T-helper 1 cell treated with Interleukin-12 subunit alpha and Interleukin-12 subunit beta and Interleukin-4 antibody, amounts not matched to agents 30 ng/mL and 1 ng/mL, for 36 hours (primary cell): Measurements from ENCODE around the gene NEK8. TPM values are rescaled to one million over a fixed set of nuclear protein-coding genes. Genes with fewer than 3 reads are reported as not detected.
"Not testable (repeated sequence)": the region's sequence is repeated elsewhere in the genome, so short reads cannot be mapped to it uniquely, and the experiment has no call there.

ENCODE experiments used
- intact Hi-C: fragments of 100-400 bp; cut with micrococcal nuclease; formaldehyde crosslinking; loops from one replicate; pipeline ENCODE4 v1.15.1; 2024
- total RNA-seq: library from RNA; stranded (reverse); gene quantifications from 2 replicates; pipeline ENCODE4 v1.2.3, GENCODE V29; 2022

Gene NEK8
- total RNA-seq, 1 donor from 2014 or later: 6.5 TPM

DNA sequence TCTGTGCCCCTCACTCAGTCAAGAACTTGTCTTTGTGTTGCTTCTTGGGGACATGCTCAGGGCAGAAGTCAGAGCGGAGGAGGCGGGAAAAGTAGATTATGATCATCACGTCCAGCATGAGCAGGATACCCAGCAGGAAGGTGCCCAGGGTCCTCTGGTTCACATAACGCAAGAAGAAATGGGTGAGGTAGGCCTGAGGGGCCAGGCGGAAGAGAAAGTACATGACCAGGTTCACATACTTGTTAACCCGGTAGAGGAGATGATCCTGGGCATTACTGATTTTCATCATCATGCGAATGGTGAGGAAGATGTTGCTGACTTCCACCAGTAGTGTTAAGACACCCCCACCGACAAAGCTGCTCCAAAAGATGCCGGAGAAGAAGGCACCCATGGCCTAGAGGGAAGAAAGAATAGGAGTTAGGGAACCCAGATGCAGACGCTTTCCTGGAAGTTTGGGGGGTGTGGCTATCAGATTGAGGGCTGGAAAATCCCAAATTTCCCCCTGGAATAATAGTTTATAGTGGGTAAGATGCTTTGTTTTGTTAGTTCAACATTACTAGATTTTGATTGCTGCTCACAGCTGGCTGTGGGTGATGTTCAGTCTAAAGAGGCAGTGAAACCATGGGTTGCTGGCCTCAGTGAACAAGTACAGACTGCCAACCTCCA is 4.0 kb upstream of the NEK8 start:
- intact Hi-C loops: loop anchor here (5.0 kb wide), 1 partner anchor 843 kb away; the partner anchor contains the start of genes ABHD15 and TP53I13

DNA sequence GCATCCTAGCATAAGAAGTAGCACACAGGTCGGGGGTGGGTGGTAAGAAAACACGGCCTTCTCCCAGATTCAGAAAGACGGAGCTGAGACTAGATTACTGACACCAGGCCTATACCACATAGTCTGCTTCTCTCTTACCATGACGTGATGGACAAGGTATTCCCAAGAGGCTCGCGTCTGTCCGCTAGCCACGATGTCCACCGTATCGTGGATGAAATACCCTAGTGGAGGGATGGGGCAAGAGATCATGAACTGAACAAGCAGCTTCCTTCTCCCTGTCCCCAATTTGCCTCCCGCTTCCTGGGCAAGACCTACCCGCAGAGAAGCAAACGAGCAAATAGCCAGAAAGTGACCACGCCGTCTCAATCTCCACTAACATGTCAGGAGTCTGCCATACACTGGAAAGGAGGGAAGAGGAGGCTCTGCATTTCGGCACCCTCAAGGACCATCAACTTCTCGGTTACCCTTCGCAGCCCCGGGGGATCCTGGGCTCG is 3.4 kb upstream of the NEK8 start:
- intact Hi-C loops: loop anchor here (5.0 kb wide), 1 partner anchor 842 kb away; the partner anchor contains the start of genes ABHD15 and TP53I13

DNA sequence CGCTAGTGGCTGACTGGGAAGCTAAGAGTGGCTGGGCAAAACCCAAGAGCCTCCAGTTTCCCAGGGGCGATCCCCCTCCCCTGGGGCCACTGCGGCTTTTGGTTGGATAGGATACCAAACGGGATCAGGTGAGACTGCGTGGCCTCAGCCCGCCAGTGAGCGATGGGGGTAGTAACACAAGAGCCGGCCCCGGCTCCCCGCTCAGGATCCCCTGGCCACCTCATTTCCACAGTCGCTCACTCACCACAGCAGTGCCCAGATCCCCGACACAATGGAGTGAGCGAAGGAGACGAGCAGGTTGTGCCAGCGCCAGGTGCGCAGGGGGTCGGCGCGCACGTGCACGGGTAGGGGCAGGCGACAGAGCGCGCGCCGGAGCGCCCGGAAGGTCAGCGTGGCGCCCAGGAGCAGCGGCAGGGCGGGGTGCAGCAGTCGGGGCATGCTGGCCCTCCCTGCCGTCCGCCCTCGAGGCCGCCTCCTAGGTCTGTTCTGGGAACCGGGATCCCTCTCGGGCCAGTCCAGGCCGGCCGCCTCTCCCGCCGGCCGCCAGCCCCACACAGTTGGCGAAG is 2.8 kb upstream of the NEK8 start:
- intact Hi-C loops: loop anchor here (2.0 to 5.0 kb wide), 2 partner anchors 391 to 842 kb away; partner anchors contain the start of genes ABHD15 and TP53I13

DNA sequence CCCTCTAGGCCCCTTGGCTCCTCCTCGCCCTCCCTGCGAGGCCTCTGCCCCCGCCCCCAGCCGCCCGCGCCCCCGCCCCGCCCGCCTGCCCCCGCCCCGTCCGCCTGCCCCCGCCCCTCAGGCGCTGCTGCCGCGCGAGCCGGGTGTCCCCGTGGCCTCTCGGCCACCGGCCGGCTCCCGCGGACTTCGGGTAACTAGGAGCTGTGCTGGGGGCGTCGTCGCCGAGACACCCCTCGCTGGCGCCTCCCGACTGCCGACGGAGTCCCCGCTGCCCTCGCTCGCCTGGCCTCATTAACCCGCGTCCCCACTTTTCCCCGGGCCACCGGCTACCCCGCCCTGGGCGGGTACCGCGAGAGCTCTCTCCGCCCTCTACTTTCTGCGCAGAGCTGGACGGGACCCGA is 2.4 kb upstream of the NEK8 start, which contains the start of gene TLCD1:
Gene TLCD1, minus strand, starts transcription at position 8 of the 401 bp plus-strand sequence. CDS start 136 bp downstream, outside the sequence.
- intact Hi-C loops: loop anchor here (2.0 to 5.0 kb wide), 2 partner anchors 391 to 841 kb away; partner anchors contain the start of genes ABHD15 and TP53I13

DNA sequence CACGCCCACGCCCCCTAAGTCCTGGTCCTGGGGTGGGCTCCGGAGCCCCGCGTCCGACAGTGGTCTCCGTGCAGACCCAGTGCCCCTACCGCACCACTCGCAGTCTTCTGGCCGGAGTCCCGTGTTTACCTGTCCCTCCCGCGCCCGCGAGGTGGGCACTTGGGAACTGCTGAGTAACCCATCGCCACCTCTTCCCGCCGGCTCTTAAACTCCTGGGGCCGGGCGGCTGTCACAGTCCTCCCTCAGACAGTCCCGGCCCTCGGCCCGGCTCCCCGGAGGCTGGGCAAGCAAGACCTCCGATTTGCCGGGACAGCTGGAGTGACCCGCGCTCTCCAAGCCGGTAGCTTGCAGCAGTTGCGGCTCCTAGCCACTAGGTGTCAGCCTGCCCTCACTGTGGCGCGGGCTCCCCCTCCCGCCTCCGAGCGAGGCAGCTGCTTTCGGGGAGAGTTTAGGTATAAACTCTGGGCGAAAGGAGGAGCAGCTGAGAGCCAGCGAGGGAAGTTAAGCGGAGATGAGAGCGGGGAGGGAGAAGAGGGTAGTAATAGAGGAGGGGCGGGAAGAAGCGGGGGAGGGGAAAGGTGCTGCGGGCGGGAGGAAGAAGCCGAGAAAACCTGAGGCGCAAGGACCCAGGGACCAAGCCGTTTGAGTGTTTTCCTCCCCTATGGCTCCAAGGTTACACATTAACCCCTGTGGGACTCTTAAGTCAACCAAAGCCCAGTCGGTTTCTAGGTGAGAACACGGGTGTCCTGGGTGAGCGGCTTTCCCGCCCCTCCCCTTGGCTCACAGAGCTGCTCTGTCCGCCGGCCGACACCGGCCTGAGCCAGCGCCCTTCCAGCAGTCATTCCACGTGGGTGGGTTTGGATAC is 1.7 kb upstream of the NEK8 start:
- intact Hi-C loops: loop anchor here (1.0 to 5.0 kb wide), 6 partner anchors 23 to 840 kb away; partner anchors contain the start of genes ABHD15, DHRS13 and TP53I13

DNA sequence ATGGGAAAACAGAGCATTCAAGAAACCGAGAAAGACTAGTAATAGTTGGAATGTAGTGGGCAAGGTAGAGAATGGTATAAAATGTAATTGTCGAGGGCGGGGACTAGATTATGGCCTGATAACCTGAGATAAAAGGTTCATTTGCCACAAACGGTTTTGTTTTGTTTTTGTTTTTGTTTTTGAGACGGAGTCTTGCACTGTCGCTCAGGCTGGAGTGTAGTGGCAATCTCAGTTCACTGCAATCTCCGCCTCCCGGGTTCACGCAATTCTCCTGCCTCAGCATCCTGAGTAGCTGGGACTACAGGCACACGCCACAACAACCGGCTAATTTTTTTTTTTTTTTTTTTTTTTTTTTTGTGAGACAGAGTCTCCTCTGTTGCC is 1.4 kb downstream of the NEK8 start:
- intact Hi-C loops: loop anchor here (2.0 to 5.0 kb wide), 2 partner anchors 419 to 837 kb away; partner anchors contain the start of genes ABHD15 and TP53I13

DNA sequence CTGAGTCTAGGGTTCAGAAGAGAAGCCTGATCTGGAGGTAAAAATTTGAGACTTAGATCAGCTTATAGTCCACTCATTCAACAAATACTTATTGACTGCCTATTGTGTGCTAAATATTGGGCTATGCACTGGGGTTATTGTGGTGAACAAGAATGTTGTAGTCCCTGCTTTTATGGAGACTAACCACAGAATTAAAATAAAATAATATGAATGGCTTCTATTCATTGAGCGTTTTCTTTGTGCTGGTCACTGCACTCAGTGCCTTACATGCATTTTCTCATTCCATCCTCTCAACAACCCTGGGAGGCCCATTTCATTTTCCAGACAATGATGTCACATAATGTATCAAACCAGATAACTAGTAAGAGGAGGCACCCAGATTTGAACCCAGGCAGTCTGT is 4.8 kb downstream of the NEK8 start:
- intact Hi-C loops: no loop called here

DNA sequence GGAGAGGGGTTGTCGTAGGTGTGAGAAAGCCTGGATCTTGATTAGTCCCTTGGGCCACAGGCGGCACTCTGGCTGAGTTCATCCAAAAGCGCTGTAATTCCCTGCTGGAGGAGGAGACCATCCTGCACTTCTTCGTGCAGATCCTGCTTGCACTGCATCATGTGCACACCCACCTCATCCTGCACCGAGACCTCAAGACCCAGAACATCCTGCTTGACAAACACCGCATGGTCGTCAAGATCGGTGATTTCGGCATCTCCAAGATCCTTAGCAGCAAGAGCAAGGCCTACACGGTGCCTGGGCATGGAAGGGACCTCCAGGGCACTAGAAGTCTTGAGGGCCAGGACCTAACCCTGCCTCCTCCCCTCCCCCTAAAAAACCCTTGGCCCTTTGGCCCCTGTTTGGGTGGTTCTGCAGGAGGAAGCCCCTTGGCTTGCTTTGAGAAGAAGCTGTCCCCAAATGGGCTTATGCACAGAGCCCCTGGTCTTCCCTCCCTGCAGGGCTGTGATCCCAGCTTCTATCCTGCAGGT is 6.2 kb downstream of the NEK8 start:
- intact Hi-C loops: no loop called here

DNA sequence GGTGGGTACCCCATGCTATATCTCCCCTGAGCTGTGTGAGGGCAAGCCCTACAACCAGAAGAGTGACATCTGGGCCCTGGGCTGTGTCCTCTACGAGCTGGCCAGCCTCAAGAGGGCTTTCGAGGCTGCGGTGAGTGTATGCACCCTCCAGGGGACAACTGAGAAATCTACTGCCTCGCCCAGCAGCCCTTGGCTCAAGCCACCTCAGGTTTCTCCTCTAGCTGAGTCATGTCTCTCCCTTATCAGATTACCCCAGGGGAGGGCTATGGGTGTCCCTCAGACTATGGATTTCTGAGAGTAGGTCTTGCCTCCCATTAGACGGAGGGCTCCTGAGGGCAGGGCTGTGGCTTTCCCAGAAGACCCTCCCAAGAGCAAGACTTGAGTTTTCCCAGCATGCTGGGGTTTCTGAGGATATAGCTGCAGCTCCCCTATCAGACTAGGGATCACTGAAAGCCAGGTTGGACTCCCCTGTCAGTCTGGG is 6.7 kb downstream of the NEK8 start:
- intact Hi-C loops: no loop called here

DNA sequence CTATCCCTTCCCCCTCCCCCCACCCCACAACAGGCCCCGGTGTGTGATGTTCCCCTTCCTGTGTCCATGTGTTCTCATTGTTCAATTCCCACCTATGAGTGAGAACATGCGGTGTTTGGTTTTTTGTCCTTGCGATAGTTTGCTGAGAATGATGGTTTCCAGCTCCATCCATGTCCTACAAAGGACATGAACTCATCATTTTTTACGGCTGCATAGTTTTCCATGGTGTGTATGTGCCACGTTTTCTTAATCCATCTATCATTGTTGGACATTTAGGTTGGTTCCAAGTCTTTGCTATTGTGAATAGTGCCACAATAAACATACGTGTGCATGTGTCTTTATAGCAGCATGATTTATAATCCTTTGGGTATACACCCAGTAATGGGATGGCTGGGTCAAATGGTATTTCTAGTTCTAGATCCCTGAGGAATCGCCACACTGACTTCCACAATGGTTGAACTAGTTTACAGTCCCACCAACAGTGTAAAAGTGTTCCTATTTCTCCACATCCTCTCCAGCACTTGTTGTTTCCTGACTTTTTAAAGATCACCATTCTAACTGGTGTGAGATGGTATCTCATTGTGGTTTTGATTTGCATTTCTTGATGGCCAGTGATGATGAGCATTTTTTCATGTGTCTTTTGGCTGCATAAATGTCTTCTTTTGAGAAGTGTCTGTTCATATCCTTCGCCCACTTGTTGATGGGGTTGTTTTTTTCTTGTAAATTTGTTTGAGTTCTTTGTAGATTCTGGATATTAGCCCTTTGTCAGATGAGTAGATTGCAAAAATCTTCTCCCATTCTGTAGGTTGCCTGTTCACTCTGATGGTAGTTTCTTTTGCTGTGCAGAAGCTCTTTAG is 7.6 kb downstream of the NEK8 start:
- intact Hi-C loops: not testable (repeated sequence)

DNA sequence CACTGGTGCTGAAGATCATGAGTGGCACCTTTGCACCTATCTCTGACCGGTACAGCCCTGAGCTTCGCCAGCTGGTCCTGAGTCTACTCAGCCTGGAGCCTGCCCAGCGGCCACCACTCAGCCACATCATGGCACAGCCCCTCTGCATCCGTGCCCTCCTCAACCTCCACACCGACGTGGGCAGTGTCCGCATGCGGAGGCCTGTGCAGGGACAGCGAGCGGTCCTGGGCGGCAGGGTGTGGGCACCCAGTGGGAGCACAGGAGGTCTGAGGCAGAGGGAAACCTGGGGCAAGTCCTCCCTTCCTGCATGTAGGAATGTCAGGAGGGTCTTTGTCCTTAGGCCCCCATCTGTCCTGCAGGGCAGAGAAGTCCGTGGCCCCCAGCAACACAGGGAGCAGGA is 8.7 kb downstream of the NEK8 start:
- intact Hi-C loops: no loop called here

DNA sequence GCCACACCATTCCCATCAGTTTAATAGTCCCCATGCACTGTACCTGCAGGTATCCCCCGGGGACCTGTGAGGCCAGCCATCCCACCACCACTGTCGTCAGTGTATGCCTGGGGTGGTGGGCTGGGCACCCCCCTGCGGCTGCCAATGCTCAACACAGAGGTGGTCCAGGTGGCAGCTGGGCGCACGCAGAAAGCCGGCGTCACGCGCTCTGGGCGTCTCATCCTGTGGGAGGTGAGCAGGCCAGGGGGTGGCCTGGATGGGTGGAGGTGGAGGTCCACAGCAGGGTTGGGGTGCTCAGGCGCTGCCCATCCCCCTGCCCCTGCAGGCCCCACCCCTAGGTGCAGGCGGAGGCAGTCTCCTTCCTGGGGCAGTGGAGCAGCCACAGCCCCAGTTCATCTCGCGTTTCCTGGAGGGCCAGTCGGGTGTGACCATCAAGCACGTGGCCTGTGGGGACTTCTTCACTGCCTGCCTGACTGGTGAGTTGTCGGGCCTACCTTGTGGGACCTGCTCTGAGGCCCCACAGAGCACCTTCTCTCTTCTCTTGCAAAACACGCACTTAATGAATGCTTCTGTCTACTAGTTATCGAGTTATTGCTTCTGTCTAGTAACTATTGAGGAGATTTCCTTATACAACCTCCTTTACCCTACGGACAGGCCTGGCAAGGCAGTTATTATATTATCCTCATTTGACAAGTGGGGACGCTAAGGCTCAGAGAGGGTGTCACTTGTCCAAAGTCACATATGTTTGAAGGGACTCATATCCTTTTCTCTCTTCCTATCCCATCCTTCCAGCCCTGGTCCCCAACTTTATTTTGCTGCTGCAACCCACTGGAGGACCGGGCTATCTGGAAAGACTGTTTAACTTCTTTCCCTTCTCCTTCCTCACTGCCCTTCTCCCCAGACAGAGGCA is 9.4 kb downstream of the NEK8 start:
- intact Hi-C loops: no loop called here

DNA sequence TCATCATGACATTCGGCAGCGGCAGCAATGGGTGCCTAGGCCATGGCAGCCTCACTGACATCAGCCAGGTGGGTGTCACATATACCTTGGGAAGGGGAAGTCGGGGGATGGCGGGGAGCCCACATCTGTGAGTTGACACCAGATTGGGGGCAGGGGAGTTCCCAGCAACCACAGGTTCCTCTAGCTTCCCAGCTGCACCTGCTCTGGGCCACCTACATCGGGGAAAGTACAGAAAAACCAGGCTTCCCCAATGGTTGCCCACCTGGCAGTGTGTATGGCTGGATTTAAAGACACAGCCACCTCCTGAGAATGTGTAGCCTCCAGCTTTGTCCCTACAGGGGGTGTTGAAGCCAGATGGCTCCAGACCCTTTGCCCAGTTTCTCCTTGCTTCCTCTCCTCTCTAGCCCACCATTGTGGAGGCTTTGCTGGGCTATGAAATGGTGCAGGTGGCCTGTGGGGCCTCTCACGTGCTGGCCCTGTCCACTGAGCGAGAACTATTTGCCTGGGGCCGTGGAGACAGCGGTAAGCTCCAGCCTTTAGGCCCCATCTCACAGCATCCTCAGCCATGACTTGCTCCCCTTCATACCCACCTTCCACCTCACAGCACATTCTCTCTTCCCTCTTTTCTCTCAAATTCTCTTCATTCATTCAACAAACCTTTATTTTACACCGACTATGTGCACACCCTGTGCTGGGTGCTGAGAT is 10.2 kb downstream of the NEK8 start:
- intact Hi-C loops: no loop called here

DNA sequence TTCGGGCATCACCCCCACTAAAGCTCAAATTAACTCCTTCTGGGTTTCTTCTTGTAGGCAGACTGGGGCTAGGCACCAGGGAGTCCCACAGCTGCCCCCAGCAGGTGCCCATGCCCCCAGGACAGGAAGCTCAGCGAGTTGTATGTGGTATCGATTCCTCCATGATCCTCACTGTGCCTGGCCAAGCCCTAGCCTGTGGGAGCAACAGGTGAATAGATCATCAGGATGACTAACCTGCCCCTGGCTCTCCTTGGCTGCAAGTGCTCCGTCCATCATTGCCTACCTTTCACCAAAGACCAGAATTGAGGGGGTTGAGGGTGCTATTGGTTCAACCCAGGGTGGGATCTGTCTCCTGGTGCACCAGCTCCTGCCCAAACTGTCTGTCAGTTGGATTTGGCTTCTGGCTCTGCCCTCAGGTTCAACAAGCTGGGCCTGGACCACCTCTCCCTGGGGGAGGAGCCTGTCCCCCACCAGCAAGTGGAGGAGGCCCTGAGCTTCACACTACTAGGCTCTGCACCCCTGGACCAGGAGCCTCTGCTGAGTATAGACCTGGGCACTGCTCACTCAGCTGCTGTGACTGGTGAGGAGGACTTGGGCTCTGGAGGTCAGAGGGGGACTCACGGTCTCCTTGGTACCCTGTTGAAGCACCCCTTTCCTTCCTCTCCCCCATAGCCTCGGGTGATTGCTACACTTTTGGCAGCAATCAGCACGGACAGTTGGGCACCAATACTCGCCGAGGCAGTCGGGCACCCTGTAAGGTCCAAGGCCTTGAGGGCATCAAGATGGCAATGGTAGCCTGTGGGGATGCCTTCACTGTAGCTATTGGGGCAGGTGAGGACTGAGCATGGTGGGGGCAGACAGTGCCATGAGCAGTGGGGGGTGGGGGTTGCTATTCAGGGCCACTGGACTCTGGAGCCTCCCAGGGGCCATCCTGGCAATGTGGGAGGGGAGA is 12.1 kb downstream of the NEK8 start:
- intact Hi-C loops: loop anchor here (5.0 kb wide), 1 partner anchor 212 kb away; the partner anchor contains the start of gene PHF12

DNA sequence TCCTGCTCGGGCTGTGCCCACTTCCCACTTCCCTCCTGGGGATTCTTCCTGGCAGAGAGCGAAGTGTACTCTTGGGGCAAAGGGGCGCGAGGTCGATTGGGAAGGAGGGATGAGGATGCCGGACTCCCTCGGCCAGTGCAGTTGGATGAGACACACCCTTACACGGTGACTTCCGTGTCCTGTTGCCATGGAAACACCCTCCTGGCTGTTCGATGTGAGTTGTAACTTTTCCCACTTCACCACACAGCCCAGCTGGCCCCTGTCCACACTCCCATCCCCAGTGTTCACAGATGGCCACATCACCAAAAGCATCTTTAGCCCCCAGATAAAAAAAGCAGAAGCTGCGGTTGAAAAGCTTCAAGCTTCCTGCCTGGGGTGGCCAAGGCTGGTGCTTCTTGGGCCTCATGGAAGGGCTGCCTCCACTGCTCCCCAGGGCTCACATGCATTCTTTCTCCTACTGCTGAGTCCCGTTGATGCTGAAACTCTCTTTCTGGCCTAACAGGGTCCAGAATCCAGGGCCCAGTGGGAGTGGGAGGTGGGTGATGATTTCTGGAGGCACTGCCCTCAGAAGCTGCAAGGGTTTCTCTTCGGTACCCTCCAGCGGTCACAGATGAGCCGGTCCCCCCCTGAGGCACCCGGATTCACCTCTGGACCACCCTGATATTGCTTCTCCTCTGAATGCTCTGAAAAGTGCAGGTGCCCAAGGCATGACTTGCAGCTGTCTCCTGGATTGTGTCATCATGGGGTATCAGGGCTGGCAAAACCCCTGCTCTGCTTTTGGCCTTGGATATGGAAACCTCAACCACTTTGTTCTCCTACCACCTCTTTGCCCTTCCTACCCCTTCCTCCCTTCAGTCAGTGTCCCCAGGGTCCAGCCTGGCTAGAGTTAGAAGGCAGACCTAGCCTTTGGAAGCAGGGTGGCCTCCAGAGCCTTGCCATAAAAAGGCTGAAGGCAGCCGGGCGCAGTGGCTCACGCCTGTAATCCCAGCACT is 13.1 kb downstream of the NEK8 start:
- intact Hi-C loops: loop anchor here (5.0 kb wide), 1 partner anchor 211 kb away; the partner anchor contains the start of gene PHF12
